BLaER1 treated with 17β-estradiol and CSF1 and Interleukin-3, amounts not matched to agents 10 nM and 100 nM (cell line): ENCODE data around the gene GULP1.
A peak's percentile ranks its signal among the peaks of the same experiment; 100 is the strongest.
"Not testable (repeated sequence)": the region's sequence is repeated elsewhere in the genome, so short reads cannot be mapped to it uniquely, and the experiment has no call there.

Experiments used
- H3K27ac ChIP-seq, 11 experiments: shearing (Covaris generic); formaldehyde crosslinking; 2 replicates each; pipeline ENCODE4 v1.8.1; 2022
- H3K27me3 ChIP-seq, 11 experiments: shearing (Covaris generic); formaldehyde crosslinking; 2 replicates each; pipeline ENCODE4 v1.8.1; 2022
- H3K36me3 ChIP-seq, 11 experiments: shearing (Covaris generic); formaldehyde crosslinking; 2 replicates each; pipeline ENCODE4 v1.8.1; 2022
- H3K4me1 ChIP-seq, 10 experiments: shearing (Covaris generic); formaldehyde crosslinking; 2 replicates each; pipeline ENCODE4 v1.8.1; 2022
- H3K4me2 ChIP-seq, 11 experiments: shearing (Covaris generic); formaldehyde crosslinking; 2 replicates each; pipeline ENCODE4 v1.8.1; 2022
- H3K4me3 ChIP-seq, 10 experiments: shearing (Covaris generic); formaldehyde crosslinking; 2 replicates each; pipeline ENCODE4 v1.8.1; 2022
- H3K9ac ChIP-seq, 11 experiments: shearing (Covaris generic); formaldehyde crosslinking; 2 replicates each; pipeline ENCODE4 v1.8.1; 2022
- H3K9me3 ChIP-seq, 11 experiments: shearing (Covaris generic); formaldehyde crosslinking; replicated peaks in 1 of 11; 2 replicates each; pipeline ENCODE4 v1.8.1; 2022
- H4K20me1 ChIP-seq, 11 experiments: shearing (Covaris generic); formaldehyde crosslinking; 2 replicates each; pipeline ENCODE4 v1.8.1; 2022
- Cebpa-rat ChIP-seq, 11 experiments: shearing (Covaris generic); IDR thresholded peaks; 2 replicates each; pipeline ENCODE4 v1.8.1; 2022

GULP1 gene

DNA sequence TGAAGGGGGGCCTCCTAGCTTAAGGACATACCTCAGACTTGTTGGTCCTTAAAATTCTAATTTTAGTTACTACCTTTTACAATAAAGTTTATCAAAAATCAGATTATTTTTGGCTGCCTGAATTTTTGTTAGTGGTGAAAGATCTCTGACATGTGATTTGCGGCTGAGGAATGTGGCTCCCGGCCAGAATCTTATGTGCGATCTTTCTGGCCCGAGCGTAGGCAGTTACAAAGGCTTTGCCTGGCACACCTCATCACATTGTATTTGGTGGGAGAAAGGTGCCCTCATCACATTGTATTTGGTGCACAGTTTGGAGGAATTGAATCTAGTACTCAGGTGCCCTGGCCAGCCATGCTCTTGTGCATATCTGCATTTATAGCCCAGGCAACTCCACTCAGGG, 289.1 kb downstream of the GULP1 start:
- Histone ChIP-seq H3K4me1 (no peaks in the 10 kb centered on the region), H3K27me3 (no peaks in the 10 kb centered on the region), H4K20me1 (no peaks in the 10 kb centered on the region), H3K4me2 (no peak overlapping the region), H3K9me3 (no peaks in the 10 kb centered on the region), H3K27ac (no peak overlapping the region), H3K4me3 (no peak overlapping the region), H3K36me3 (no peaks in the 10 kb centered on the region), H3K9ac (no peak overlapping the region)
- no peak for TF ChIP-seq Cebpa-rat (IDR thresholded peaks at IDR 0.05)

DNA sequence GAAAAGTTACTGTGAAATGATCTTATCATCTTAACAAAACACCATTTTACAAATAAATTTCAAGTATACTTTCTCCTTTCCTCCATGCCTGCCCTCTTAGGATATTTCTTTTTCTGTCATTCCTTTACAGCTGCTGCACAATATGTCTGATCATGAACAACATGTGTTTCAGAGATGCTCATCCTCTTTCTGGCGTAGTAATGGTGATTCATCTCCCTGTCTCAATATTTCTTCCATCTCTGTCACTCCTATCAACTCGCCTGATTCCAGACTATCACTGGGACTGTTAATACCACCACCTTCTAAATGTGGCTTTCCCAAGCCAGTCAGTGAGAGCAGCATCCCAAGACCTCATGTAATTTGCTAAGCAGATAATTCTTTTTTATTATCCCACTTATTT, 290.5 kb downstream of the GULP1 start:
- no peak for TF ChIP-seq Cebpa-rat (IDR thresholded peaks at IDR 0.05)
- H3K9ac ChIP-seq, result no peak overlapping the region
- no peak overlapping the region for H3K27ac ChIP-seq

DNA sequence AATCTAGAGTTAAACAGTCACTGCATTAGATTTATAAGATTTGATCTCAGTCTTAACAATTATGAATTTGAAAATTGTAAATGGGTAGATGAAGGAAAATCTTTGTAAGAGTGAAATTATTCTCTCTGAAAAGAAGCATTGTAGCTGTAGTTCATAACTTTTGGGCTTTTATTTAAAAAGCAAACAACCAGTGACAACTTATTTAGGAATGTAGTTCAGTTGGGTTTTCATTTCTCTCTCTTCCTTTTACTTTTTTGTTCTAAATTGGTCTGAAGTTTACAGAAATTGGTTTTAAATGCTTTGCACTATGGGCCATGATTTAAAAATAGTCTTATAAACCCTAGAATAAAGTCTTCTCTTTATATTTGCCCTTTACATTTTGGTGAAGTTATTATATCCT, 296.6 kb downstream of the GULP1 start:
- no peaks in the 10 kb centered on the region for H3K27me3 ChIP-seq
- no peak overlapping the region for H3K4me3 ChIP-seq
- H3K4me2 ChIP-seq, result no peak overlapping the region
- H3K9me3 ChIP-seq, result no peaks in the 10 kb centered on the region
- H3K36me3 ChIP-seq, result no peaks in the 10 kb centered on the region
- no peak overlapping the region for H3K9ac ChIP-seq
- H4K20me1 ChIP-seq, result no peaks in the 10 kb centered on the region
- no peaks in the 10 kb centered on the region for H3K4me1 ChIP-seq
- no peak overlapping the region for H3K27ac ChIP-seq
- TF ChIP-seq Cebpa-rat (IDR thresholded peaks at IDR 0.05), result no peak

More for the DNA sequence above, 290.5 kb downstream of the GULP1 start:
- no peak overlapping the region for H3K4me2 ChIP-seq
- no peaks in the 10 kb centered on the region for H3K36me3 ChIP-seq
- no peaks in the 10 kb centered on the region for H4K20me1 ChIP-seq
- no peaks in the 10 kb centered on the region for H3K27me3 ChIP-seq
- no peaks in the 10 kb centered on the region for H3K9me3 ChIP-seq
- H3K4me1 ChIP-seq, result no peaks in the 10 kb centered on the region
- H3K4me3 ChIP-seq, result no peak overlapping the region

DNA sequence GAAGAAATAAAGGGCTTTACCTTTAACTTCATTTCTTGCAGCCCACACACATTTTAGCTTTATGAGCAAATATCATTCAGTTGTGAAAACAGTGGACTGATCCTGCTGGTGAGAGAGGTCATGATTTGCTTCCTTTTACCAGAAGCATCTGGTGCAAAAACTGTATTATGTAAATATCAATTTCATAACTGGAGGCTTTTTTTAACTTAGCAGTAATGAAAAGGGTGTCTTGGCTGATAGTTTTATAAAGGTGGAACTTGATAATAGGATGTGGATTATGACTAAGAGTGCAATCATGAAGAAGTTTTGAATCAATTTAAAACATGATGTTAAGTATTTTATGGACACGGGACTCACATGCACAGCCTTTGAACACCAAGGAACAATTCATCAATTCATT, 304.4 kb downstream of the GULP1 start:
- H3K4me2 ChIP-seq, result peak overlapping the region in 2 of 11 experiments; percentile 1 to 13; a peak in 1 of 22 replicates
- no peak for TF ChIP-seq Cebpa-rat (IDR thresholded peaks at IDR 0.05)
- H3K27ac ChIP-seq, result peak overlapping the region in 2 of 11 experiments; percentile 26 to 50; a peak in 2 of 22 replicates
- H3K4me1 ChIP-seq, result peaks cover 0 to 18% (median 0%) of the 10 kb centered on the region in 10 experiments; a peak in 3 of 20 replicates
- H3K4me3 ChIP-seq, result no peak overlapping the region
- H3K27me3 ChIP-seq, result no peaks in the 10 kb centered on the region
- H3K36me3 ChIP-seq, result no peaks in the 10 kb centered on the region
- no peak overlapping the region for H3K9ac ChIP-seq
- no peaks in the 10 kb centered on the region for H4K20me1 ChIP-seq
- H3K9me3 ChIP-seq, result no peaks in the 10 kb centered on the region

DNA sequence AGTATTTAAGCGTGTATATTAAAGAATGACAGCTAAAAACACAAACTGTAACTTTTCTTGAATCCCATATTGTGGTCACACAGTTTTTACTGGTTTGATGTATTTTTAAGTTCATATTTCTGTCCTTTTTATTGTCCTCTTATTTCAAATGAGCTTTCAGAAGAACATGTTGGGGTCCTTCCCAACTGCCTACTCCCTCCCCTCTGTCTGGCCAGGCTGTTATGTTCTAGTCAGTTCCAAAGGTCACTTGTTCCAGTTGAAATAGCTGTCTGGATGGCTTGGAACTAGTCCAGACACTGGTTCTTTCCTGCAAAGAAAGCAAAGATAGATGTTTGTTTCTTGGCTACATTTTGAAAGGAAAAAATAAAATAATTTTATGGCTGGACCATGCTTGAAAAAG, 306.9 kb downstream of the GULP1 start:
- Histone ChIP-seq H3K4me1 (peaks cover 0 to 18% (median 0%) of the 10 kb centered on the region in 10 experiments; a peak in 3 of 20 replicates), H4K20me1 (no peaks in the 10 kb centered on the region), H3K4me3 (no peak overlapping the region), H3K9ac (no peak overlapping the region), H3K4me2 (no peak overlapping the region), H3K27me3 (no peaks in the 10 kb centered on the region), H3K27ac (no peak overlapping the region), H3K9me3 (no peaks in the 10 kb centered on the region), H3K36me3 (no peaks in the 10 kb centered on the region)
- TF ChIP-seq Cebpa-rat (IDR thresholded peaks at IDR 0.05), result no peak

DNA sequence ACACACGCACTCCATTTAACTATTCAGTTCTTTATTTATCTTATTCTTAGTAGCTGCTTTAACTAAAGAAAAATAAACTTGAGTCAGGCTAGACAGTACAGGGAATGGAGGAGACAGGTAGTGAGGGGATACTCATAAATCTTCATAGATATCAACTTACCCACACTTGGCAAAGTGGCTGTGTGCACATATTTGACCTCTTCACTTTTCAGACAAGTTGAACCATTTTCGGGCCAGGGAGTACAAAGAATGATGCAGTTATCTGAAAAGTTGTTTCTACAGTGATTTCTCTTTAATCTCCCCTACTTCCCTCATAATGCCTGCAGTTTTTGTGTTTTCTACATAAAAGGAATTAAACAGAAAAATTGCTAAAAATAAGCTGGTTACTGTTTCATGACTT, 307.5 kb downstream of the GULP1 start:
- Histone ChIP-seq H4K20me1 (no peaks in the 10 kb centered on the region), H3K4me2 (no peak overlapping the region), H3K27ac (no peak overlapping the region), H3K9ac (no peak overlapping the region), H3K9me3 (no peaks in the 10 kb centered on the region), H3K4me3 (no peak overlapping the region), H3K36me3 (no peaks in the 10 kb centered on the region), H3K27me3 (no peaks in the 10 kb centered on the region), H3K4me1 (peaks cover 0 to 18% (median 0%) of the 10 kb centered on the region in 10 experiments; a peak in 3 of 20 replicates)
- no peak for TF ChIP-seq Cebpa-rat (IDR thresholded peaks at IDR 0.05)

DNA sequence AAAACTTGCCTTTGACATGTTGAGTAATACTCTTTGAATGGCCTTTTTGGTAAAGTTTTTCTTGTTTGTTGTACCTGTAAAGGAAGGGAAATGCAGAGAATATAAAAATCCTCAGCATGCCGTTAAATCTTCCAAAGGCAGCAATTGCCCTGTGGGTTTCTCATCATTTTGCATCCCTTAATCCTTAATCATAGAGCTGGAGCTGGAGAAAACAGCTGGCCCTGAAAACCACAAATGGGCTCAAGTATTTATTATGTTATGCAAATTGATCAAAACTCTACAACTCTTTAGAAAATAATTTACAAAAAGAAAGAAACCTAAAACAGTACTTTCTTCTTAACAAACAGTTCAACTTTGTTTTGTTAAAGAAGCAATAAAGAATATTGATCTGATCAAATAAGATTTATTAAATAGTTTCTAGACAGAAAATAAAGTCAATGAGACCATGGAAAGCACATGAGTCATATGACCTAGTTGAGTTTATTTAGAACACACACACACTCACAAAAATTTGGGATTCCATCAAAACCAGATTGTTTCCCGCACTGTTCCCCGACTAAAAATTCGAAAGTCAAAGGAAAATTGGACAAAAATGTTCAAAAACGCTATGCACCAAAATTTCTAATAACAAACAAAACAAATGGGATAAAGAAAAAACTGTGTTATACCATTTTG, 309.0 kb downstream of the GULP1 start:
- no peak overlapping the region for H3K27ac ChIP-seq
- H3K9ac ChIP-seq, result no peak overlapping the region
- peaks cover 0 to 22% (median 0%) of the 10 kb centered on the region in 10 experiments; a peak in 3 of 20 replicates for H3K4me1 ChIP-seq
- H3K27me3 ChIP-seq, result no peaks in the 10 kb centered on the region
- H3K4me3 ChIP-seq, result no peak overlapping the region
- H3K36me3 ChIP-seq, result no peaks in the 10 kb centered on the region
- H4K20me1 ChIP-seq, result no peaks in the 10 kb centered on the region
- no peak overlapping the region for H3K4me2 ChIP-seq
- no peak for TF ChIP-seq Cebpa-rat (IDR thresholded peaks at IDR 0.05)
- peaks cover 0 to 4% (median 2%) of the 10 kb centered on the region in 11 experiments; a peak in 11 of 22 replicates for H3K9me3 ChIP-seq

DNA sequence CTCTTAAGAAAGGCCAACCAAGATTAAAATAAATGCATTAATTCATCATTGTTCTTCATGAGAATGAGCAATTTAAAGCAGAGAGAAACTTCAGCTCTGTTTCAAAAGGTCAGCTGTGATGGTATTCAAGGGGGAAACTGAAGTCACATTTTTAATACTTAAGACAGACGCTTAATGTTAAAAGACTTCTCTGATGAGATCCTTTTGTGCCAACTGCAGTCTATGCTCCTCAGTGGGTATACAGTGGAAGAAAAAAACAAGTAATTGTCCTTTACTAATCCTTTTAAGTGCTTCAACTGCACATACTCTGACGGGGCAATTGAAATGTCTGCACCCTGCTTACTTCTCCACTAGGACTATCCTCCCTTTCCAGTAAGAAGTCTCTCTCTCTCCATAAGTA, 309.7 kb downstream of the GULP1 start:
- no peak overlapping the region for H3K27ac ChIP-seq
- H3K4me3 ChIP-seq, result no peak overlapping the region

DNA sequence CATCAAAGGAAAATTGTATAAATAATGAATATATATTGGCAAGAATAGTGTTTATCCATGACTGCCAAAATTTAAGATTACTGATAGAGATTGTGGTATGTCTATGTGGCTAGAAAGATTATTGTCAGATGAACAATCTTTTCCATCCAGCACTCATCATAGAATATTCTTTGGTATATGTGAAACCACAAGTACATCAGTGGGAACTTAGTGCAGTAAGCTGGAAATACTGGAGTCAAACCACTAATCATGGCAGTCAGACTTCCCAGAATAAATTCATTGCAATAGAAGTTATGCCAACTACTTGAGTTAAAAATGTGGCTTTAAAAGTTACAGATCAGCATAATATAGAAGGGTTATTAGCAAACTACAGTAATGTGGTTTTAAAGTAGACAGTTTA, 310.3 kb downstream of the GULP1 start:
- no peaks in the 10 kb centered on the region for H3K36me3 ChIP-seq
- no peak for TF ChIP-seq Cebpa-rat (IDR thresholded peaks at IDR 0.05)
- peaks cover 0 to 14% (median 11%) of the 10 kb centered on the region in 11 experiments; a peak in 15 of 22 replicates for H3K9me3 ChIP-seq
- no peaks in the 10 kb centered on the region for H3K27me3 ChIP-seq
- H3K9ac ChIP-seq, result no peak overlapping the region
- peaks cover 0 to 13% (median 0%) of the 10 kb centered on the region in 10 experiments; a peak in 4 of 20 replicates for H3K4me1 ChIP-seq
- H3K4me2 ChIP-seq, result peak overlapping the region in 1 of 11 experiments; percentile 1; a peak in 1 of 22 replicates
- no peak overlapping the region for H3K4me3 ChIP-seq
- H4K20me1 ChIP-seq, result no peaks in the 10 kb centered on the region
- no peak overlapping the region for H3K27ac ChIP-seq

More for the DNA sequence above, 309.7 kb downstream of the GULP1 start:
- Histone ChIP-seq H3K4me2 (no peak overlapping the region), H3K9ac (no peak overlapping the region), H3K27me3 (no peaks in the 10 kb centered on the region), H3K9me3 (peaks cover 0 to 10% (median 7%) of the 10 kb centered on the region in 11 experiments; a peak in 15 of 22 replicates), H3K4me1 (peaks cover 0 to 15% (median 0%) of the 10 kb centered on the region in 10 experiments; a peak in 3 of 20 replicates), H4K20me1 (no peaks in the 10 kb centered on the region), H3K36me3 (no peaks in the 10 kb centered on the region)
- TF ChIP-seq Cebpa-rat (IDR thresholded peaks at IDR 0.05), result no peak

DNA sequence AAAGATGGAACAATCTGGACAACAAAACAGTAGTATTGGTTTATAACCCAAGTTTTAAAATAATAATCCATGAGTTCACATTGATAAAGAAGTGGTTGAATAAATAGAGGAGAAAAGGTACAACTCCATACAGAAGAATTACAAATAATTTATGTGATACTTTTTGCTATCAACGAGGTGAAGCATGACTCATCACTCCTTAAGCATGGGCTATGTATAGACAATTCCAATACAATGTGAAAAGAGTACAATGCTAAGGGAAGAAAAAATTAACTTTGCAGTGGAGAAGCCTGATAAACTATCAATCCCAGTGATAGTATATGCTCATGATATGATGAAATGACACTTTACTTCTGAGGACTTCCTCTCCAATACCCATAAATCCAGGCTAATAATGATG, 312.9 kb downstream of the GULP1 start:
- H3K4me1 ChIP-seq, result peaks cover 0 to 33% (median 0%) of the 10 kb centered on the region in 10 experiments; a peak in 6 of 20 replicates
- no peaks in the 10 kb centered on the region for H3K27me3 ChIP-seq
- no peak overlapping the region for H3K4me2 ChIP-seq
- no peak overlapping the region for H3K27ac ChIP-seq
- TF ChIP-seq Cebpa-rat (IDR thresholded peaks at IDR 0.05), result no peak
- H3K4me3 ChIP-seq, result no peak overlapping the region
- peaks cover 0 to 14% (median 11%) of the 10 kb centered on the region in 11 experiments; a peak in 15 of 22 replicates for H3K9me3 ChIP-seq
- H4K20me1 ChIP-seq, result no peaks in the 10 kb centered on the region
- no peaks in the 10 kb centered on the region for H3K36me3 ChIP-seq
- H3K9ac ChIP-seq, result no peak overlapping the region

DNA sequence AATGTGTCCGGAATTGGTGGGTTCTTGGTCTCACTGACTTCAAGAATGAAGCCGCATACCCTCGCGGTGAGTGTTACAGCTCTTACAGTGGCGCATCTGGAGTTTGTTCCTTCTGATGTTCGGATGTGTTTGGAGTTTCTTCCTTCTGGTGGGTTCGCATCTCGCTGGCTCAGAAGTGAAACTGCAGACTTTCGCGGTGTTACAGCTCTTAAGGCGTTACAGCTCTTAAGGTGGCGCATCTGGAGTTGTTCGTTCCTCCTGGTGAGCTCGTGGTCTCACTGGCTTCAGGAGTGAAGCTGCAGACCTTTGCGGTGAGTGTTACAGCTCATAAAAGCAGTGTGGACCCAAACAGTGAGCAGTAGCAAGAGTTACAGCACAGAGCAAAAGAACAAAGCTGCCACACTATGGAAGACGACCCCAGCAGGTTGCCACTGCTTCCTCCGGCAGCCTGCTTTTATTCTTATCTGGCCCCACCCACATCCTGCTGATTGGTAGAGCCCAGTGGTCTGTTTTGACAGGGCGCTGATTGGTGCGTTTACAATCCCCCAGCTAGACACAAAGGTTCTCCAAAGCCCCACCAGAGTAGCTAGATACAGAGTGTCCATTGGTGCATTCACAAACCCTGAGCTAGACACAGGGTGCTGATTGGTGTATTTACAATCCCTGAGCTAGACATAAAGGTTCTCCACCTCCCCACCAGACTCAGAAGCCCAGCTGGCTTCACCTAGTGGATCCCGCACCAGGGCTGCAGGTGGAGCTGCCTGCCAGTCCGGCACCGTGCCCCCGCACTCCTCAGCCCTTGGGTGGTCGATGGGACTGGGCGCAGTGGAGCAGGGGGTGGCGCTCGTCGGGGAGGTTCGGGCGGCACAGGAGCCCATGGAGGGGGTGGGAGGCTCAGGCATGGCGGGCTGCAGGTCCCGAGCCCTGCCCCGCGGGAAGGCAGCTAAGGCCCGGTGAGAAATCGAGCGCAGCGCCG, 314.2 kb downstream of the GULP1 start:
- not testable (repeated sequence) for H3K36me3 ChIP-seq, H3K27me3 ChIP-seq, H3K27ac ChIP-seq, H3K4me2 ChIP-seq, H3K4me3 ChIP-seq, H3K9ac ChIP-seq, H4K20me1 ChIP-seq
- peaks cover 0 to 14% (median 11%) of the 10 kb centered on the region in 11 experiments; a peak in 15 of 22 replicates for H3K9me3 ChIP-seq
- H3K4me1 ChIP-seq, result peaks cover 0 to 46% (median 3%) of the 10 kb centered on the region in 10 experiments; a peak in 10 of 20 replicates

DNA sequence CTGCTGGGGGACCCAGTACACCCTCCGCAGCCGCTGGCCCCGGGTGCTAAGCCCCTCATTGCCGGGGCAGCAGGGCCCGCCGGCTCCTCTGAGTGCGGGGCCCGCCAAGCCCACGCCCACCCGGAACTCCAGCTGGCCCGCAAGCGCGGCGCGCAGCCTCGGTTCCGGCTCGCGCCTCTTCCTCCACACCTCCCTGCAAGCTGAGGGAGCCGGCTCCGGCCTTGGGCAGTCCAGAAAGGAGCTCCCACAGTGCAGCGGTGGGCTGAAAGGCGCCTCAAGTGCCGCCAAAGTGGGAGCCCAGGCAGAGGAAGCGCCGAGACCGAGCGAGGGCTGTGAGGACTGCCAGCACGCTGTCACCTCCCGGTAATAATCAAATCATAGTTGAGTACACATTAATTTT, 314.9 kb downstream of the GULP1 start:
- not testable (repeated sequence) for H3K36me3 ChIP-seq, H3K4me3 ChIP-seq, H4K20me1 ChIP-seq, H3K9ac ChIP-seq, H3K27ac ChIP-seq, H3K27me3 ChIP-seq, H3K4me2 ChIP-seq
- Histone ChIP-seq H3K4me1 (peaks cover 0 to 52% (median 4%) of the 10 kb centered on the region in 10 experiments; a peak in 10 of 20 replicates), H3K9me3 (peaks cover 0 to 17% (median 11%) of the 10 kb centered on the region in 11 experiments; a peak in 15 of 22 replicates)
